ENCODE results near the gene DLX2.

DNA sequence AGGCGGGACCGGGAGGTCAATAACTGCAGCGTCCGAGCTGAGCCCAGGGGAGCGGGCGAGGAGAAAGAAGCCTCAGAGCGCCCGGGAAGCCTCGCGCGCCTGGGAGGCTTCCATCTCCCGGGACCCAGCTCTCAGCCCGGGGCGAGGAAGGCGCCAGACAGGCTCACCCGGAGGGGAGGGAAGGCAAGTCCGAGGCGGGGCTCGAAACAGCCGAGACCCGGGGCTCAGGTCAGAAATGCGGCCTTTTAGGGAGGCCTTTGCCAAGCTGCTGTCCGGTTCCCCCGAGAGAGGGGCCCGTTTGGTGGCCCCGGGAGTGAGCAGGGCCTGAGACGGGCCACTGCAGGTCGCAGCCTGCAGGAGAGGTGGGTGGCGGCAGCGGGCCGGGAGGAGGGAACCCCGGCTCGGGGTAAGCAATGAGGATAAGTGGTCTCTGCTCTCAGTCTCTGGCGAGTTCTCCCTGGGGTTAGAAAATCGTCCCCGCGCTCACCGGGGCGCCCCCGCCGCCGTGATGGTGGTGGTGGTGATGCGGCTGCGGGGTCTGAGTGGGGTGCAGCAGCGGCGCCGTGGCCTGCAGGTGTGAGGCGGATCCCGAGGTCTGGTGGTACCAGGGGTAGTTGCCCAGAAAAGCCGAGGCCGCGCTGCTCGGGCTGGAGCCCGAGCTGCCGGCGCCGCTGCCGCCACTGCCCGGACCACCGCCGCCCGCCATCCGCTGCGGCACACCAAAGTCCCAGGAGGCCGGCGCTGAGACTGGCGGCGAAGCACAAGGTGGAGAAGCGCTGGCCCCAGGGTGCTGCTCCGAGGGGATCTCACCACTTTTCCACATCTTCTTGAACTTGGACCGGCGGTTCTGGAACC, 2.4 kb downstream of the DLX2 start:
- TF ChIP-seq, protein P1, sequence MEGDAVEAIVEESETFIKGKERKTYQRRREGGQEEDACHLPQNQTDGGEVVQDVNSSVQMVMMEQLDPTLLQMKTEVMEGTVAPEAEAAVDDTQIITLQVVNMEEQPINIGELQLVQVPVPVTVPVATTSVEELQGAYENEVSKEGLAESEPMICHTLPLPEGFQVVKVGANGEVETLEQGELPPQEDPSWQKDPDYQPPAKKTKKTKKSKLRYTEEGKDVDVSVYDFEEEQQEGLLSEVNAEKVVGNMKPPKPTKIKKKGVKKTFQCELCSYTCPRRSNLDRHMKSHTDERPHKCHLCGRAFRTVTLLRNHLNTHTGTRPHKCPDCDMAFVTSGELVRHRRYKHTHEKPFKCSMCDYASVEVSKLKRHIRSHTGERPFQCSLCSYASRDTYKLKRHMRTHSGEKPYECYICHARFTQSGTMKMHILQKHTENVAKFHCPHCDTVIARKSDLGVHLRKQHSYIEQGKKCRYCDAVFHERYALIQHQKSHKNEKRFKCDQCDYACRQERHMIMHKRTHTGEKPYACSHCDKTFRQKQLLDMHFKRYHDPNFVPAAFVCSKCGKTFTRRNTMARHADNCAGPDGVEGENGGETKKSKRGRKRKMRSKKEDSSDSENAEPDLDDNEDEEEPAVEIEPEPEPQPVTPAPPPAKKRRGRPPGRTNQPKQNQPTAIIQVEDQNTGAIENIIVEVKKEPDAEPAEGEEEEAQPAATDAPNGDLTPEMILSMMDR (IDR thresholded peaks at IDR 0.05), result no peak
- TF ChIP-seq POLR2A (IDR thresholded peaks at IDR 0.05), result no peak
